ENCODE results near the gene MAP4. TPM values are rescaled to one million over a fixed set of nuclear protein-coding genes. Genes with fewer than 3 reads are reported as not detected.

Gene MAP4
- total RNA-seq, 4 donors from 2014 or later, result 55.0 to 171 (median 89.3) TPM

- no peaks in the 10 kb centered on the region for H3K9me3 ChIP-seq
- DNase-seq, result no peak
- H3K27ac ChIP-seq, result no peak overlapping the region
- H3K27me3 ChIP-seq, result no peaks in the 10 kb centered on the region
- H3K4me3 ChIP-seq, result no peak overlapping the region
- peaks cover 0 to 42% (median 0%) of the 10 kb centered on the region in 3 donors for H3K36me3 ChIP-seq
- no peak for TF ChIP-seq POLR2A (IDR thresholded peaks at IDR 0.05)
- no peak for TF ChIP-seq CTCF (IDR thresholded peaks at IDR 0.05)
- no peaks in the 10 kb centered on the region for H3K4me1 ChIP-seq
Observed at GRCh38 chr3:47899495-47900108, 116.6 kb downstream of the MAP4 start.

GRCh38 chr3:47897954-47898353 is 118.3 kb downstream of the MAP4 start:
- Histone ChIP-seq H3K36me3 (peaks cover 0 to 38% (median 0%) of the 10 kb centered on the region in 3 donors), H3K9me3 (no peaks in the 10 kb centered on the region), H3K4me3 (no peak overlapping the region), H3K27me3 (no peaks in the 10 kb centered on the region), H3K27ac (no peak overlapping the region), H3K4me1 (no peaks in the 10 kb centered on the region)
- TF ChIP-seq CTCF (IDR thresholded peaks at IDR 0.05), result no peak
- TF ChIP-seq POLR2A (IDR thresholded peaks at IDR 0.05), result no peak
- no peak for DNase-seq

- Histone ChIP-seq H3K4me3 (no peak overlapping the region), H3K27me3 (no peaks in the 10 kb centered on the region), H3K4me1 (no peaks in the 10 kb centered on the region), H3K36me3 (peaks cover 0 to 47% (median 0%) of the 10 kb centered on the region in 3 donors), H3K9me3 (no peaks in the 10 kb centered on the region), H3K27ac (no peak overlapping the region)
- no peak for TF ChIP-seq POLR2A (IDR thresholded peaks at IDR 0.05)
- TF ChIP-seq CTCF (IDR thresholded peaks at IDR 0.05), result no peak
- DNase-seq, result no peak
Observed at GRCh38 chr3:47896736-47897135, 119.5 kb downstream of the MAP4 start.

- H3K4me1 ChIP-seq, result no peaks in the 10 kb centered on the region
- H3K9me3 ChIP-seq, result no peaks in the 10 kb centered on the region
- no peaks in the 10 kb centered on the region for H3K27me3 ChIP-seq
- no peak overlapping the region for H3K4me3 ChIP-seq
- DNase-seq, result no peak
- TF ChIP-seq CTCF (IDR thresholded peaks at IDR 0.05) (no peak), POLR2A (IDR thresholded peaks at IDR 0.05) (no peak)
- no peak overlapping the region for H3K27ac ChIP-seq
- peaks cover 0 to 50% (median 0%) of the 10 kb centered on the region in 3 donors for H3K36me3 ChIP-seq
Observed at GRCh38 chr3:47895241-47895640, 121.0 kb downstream of the MAP4 start.

GRCh38 chr3:47892286-47893040 is 123.8 kb downstream of the MAP4 start:
- Histone ChIP-seq H3K4me3 (no peak overlapping the region), H3K9me3 (no peaks in the 10 kb centered on the region), H3K4me1 (no peaks in the 10 kb centered on the region), H3K27ac (no peak overlapping the region), H3K36me3 (peaks cover 0 to 35% (median 0%) of the 10 kb centered on the region in 3 donors), H3K27me3 (no peaks in the 10 kb centered on the region)
- no peak for DNase-seq
- TF ChIP-seq POLR2A (IDR thresholded peaks at IDR 0.05) (no peak), CTCF (IDR thresholded peaks at IDR 0.05) (no peak)

Data from Peyer's patch (tissue), 4 donors.